Loucy (cell line): ENCODE measurements around the gene ZFHX3.

ENCODE experiments used
- H2AFZ ChIP-seq: fragments of 200-600 bp; sonication (generic); 2 replicates; pipeline ENCODE4 v1.6.0; 2016; ENCODE audit warnings: antibody characterized with exemption, mild to moderate bottlenecking, low read length, moderate library complexity
- H3F3A ChIP-seq: fragments of 200-600 bp; 2 replicates; pipeline ENCODE4 v1.6.0; 2016; ENCODE audit warnings: antibody characterized with exemption, low read depth, mild to moderate bottlenecking
- H3K27me3 ChIP-seq: fragments of 200-600 bp; sonication (generic); 2 replicates; pipeline ENCODE4 v1.6.1; 2014; ENCODE audit warnings: low read length, mild to moderate bottlenecking; ENCODE audit not compliant: insufficient read depth, poor library complexity, severe bottlenecking
- H3K36me3 ChIP-seq: fragments of 200-600 bp; sonication (generic); 2 replicates; pipeline ENCODE4 v1.6.1; 2016; ENCODE audit warnings: low read length; ENCODE audit not compliant: insufficient read depth
- H3K4me1 ChIP-seq: fragments of 200-600 bp; sonication (generic); 2 replicates; pipeline ENCODE4 v1.5.1; 2014; ENCODE audit warnings: low read length, mild to moderate bottlenecking; ENCODE audit not compliant: insufficient read depth, poor library complexity, severe bottlenecking
- H3K4me2 ChIP-seq: fragments of 200-600 bp; sonication (generic); 2 replicates; pipeline ENCODE4 v1.6.0; 2014; ENCODE audit warnings: antibody characterized with exemption, low read length, low read depth, mild to moderate bottlenecking; ENCODE audit not compliant: poor library complexity, severe bottlenecking
- H3K4me3 ChIP-seq: fragments of 200-600 bp; sonication (generic); 2 replicates; pipeline ENCODE4 v1.5.1; 2014; ENCODE audit warnings: low read length, mild to moderate bottlenecking, mixed read lengths; ENCODE audit not compliant: poor library complexity, severe bottlenecking
- H3K79me2 ChIP-seq: fragments of 200-600 bp; sonication (generic); 2 replicates; pipeline ENCODE4 v1.6.1; 2014; ENCODE audit warnings: low read length; ENCODE audit not compliant: insufficient read depth
- H3K9ac ChIP-seq: fragments of 200-600 bp; sonication (generic); 2 replicates; pipeline ENCODE4 v1.6.0; 2014; ENCODE audit warnings: mild to moderate bottlenecking, low read depth, low read length, moderate library complexity; ENCODE audit not compliant: poor library complexity, severe bottlenecking
- H3K9me2 ChIP-seq: fragments of 200-600 bp; sonication (generic); replicated peaks from 2 replicates; pipeline ENCODE4 v1.6.1; 2016; ENCODE audit warnings: low read depth, low read length, mixed read lengths
- H3K9me3 ChIP-seq: fragments of 200-600 bp; sonication (generic); 2 replicates; pipeline ENCODE4 v1.6.1; 2014; ENCODE audit warnings: mild to moderate bottlenecking, antibody characterized with exemption, low read length, low read depth; ENCODE audit not compliant: insufficient read depth
- H4K20me1 ChIP-seq: fragments of 200-600 bp; sonication (generic); 2 replicates; pipeline ENCODE4 v1.6.0; 2014; ENCODE audit warnings: antibody characterized with exemption, low read length, mild to moderate bottlenecking; ENCODE audit not compliant: insufficient read depth, poor library complexity, severe bottlenecking
- EZH2phosphoT487 ChIP-seq: fragments of 200-600 bp; IDR thresholded peaks from 2 replicates; pipeline ENCODE4 v1.6.1; 2018; ENCODE audit warnings: antibody characterized with exemption, mild to moderate bottlenecking, moderate library complexity, borderline replicate concordance
- TF ChIP-seq, protein P1 (sequence below): fragments of 200-600 bp; sonication (generic); conservative IDR thresholded peaks from 2 replicates; pipeline ENCODE4 v1.5.1; 2014; ENCODE audit warnings: mild to moderate bottlenecking, antibody characterized with exemption, low read length

Gene ZFHX3

GRCh38 chr16:73028721-73029361 is 19.1 kb downstream of the ZFHX3 start:
- Histone ChIP-seq H3K4me2 (no peak overlapping the region), H3K79me2 (peaks cover 35% of the 10 kb centered on the region; the same call in 1 of the 2 replicates), H3K4me1 (peaks cover 14% of the 10 kb centered on the region), H3K36me3 (no peaks in the 10 kb centered on the region), H3K4me3 (no peak overlapping the region), H3K9ac (no peak overlapping the region), H3F3A (no peaks in the 10 kb centered on the region), H3K27me3 (no peaks in the 10 kb centered on the region), H3K9me2 (no peaks in the 10 kb centered on the region), H2AFZ (no peak overlapping the region), H4K20me1 (no peaks in the 10 kb centered on the region), H3K9me3 (no peaks in the 10 kb centered on the region)
- TF ChIP-seq EZH2phosphoT487: no peak
- TF ChIP-seq, protein P1, sequence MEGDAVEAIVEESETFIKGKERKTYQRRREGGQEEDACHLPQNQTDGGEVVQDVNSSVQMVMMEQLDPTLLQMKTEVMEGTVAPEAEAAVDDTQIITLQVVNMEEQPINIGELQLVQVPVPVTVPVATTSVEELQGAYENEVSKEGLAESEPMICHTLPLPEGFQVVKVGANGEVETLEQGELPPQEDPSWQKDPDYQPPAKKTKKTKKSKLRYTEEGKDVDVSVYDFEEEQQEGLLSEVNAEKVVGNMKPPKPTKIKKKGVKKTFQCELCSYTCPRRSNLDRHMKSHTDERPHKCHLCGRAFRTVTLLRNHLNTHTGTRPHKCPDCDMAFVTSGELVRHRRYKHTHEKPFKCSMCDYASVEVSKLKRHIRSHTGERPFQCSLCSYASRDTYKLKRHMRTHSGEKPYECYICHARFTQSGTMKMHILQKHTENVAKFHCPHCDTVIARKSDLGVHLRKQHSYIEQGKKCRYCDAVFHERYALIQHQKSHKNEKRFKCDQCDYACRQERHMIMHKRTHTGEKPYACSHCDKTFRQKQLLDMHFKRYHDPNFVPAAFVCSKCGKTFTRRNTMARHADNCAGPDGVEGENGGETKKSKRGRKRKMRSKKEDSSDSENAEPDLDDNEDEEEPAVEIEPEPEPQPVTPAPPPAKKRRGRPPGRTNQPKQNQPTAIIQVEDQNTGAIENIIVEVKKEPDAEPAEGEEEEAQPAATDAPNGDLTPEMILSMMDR: no peak

DNA sequence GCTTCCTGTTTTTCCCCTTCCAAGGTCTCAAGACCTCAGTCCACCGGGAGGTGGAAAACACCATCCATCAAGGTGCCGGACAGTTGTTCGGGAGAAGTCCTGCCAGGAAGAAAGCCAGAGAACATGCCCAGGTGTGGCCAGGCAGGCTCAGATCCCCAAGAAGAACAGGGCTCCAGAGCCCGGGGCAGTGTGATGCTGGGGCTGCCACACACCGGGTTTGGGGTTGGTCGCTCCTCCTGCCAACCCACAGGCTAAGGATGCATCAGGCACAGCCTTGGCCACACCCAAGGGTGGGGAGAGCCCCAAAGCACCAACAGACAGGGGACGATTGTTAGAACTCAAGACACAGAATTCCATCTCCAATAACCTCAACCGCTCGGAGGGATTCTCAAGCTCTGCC is 19.7 kb downstream of the ZFHX3 start:
- H3F3A ChIP-seq: no peaks in the 10 kb centered on the region
- H4K20me1 ChIP-seq: no peaks in the 10 kb centered on the region
- no peak overlapping the region for H3K4me2 ChIP-seq
- H3K9ac ChIP-seq: no peak overlapping the region
- no peak overlapping the region for H2AFZ ChIP-seq
- peaks cover 31% of the 10 kb centered on the region; the same call in 1 of the 2 replicates for H3K79me2 ChIP-seq
- H3K4me3 ChIP-seq: no peak overlapping the region
- no peaks in the 10 kb centered on the region for H3K36me3 ChIP-seq
- H3K9me2 ChIP-seq: no peaks in the 10 kb centered on the region
- H3K27me3 ChIP-seq: no peaks in the 10 kb centered on the region
- no peaks in the 10 kb centered on the region for H3K9me3 ChIP-seq
- TF ChIP-seq EZH2phosphoT487: no peak
- TF ChIP-seq, protein P1: no peak
- peaks cover 10% of the 10 kb centered on the region for H3K4me1 ChIP-seq

GRCh38 chr16:73027685-73028111 is 20.2 kb downstream of the ZFHX3 start:
- Histone ChIP-seq H3K27me3 (no peaks in the 10 kb centered on the region), H3K79me2 (peaks cover 31% of the 10 kb centered on the region; the same call in 1 of the 2 replicates), H3F3A (no peaks in the 10 kb centered on the region), H3K4me3 (no peak overlapping the region), H4K20me1 (no peaks in the 10 kb centered on the region), H3K36me3 (no peaks in the 10 kb centered on the region), H3K9ac (no peak overlapping the region), H3K9me3 (no peaks in the 10 kb centered on the region), H2AFZ (no peak overlapping the region), H3K4me2 (no peak overlapping the region), H3K4me1 (peaks cover 5% of the 10 kb centered on the region), H3K9me2 (no peaks in the 10 kb centered on the region)
- no peak for TF ChIP-seq EZH2phosphoT487
- TF ChIP-seq, protein P1: no peak
